PC-3 (cell line): Measurements from ENCODE around the gene YES1.

Source experiments
- EZH2 ChIP-seq: fragments of 300-600 bp; sonication (generic); IDR thresholded peaks from one replicate; pipeline ENCODE4 v1.6.1; 2017; ENCODE audit warnings: antibody characterized with exemption, mild to moderate bottlenecking, low read length; ENCODE audit not compliant: unreplicated experiment
- TF ChIP-seq, protein P1 (sequence below): fragments of 300-600 bp; sonication (generic); conservative IDR thresholded peaks from 2 replicates; pipeline ENCODE4 v1.5.1; 2017; ENCODE audit warnings: antibody characterized with exemption, low read depth, mild to moderate bottlenecking, low read length

DNA sequence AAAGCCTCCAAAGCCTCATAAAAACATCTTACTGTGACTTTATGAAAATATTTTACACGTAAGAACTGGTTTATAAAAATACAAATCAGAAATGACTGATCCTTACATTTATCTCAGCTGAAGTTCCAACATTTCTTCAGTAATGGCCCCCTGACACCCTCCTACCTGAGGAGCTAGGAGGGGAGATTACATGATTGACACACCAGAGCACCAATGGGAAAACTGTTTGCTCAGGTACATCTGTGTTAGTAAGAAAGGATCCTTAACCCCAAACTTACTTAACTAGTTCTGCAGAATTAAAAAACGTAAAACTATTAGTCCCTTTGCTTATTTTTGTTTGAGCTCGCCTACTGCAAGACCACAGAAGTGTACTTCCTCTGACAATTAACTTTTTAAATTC, 126.6 kb downstream of the YES1 start:
- TF ChIP-seq, protein P1, sequence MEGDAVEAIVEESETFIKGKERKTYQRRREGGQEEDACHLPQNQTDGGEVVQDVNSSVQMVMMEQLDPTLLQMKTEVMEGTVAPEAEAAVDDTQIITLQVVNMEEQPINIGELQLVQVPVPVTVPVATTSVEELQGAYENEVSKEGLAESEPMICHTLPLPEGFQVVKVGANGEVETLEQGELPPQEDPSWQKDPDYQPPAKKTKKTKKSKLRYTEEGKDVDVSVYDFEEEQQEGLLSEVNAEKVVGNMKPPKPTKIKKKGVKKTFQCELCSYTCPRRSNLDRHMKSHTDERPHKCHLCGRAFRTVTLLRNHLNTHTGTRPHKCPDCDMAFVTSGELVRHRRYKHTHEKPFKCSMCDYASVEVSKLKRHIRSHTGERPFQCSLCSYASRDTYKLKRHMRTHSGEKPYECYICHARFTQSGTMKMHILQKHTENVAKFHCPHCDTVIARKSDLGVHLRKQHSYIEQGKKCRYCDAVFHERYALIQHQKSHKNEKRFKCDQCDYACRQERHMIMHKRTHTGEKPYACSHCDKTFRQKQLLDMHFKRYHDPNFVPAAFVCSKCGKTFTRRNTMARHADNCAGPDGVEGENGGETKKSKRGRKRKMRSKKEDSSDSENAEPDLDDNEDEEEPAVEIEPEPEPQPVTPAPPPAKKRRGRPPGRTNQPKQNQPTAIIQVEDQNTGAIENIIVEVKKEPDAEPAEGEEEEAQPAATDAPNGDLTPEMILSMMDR = no peak
- no peak for TF ChIP-seq EZH2
